Heart left ventricle (tissue), 16 donors: ENCODE data around the gene CKM. TPM values are rescaled to one million over a fixed set of nuclear protein-coding genes. Genes with fewer than 3 reads are reported as not detected.
"Not testable (repeated sequence)": the region's sequence is repeated elsewhere in the genome, so short reads cannot be mapped to it uniquely, and the experiment has no call there.

Experiments used
- ATAC-seq, 4 donors: fragments of 200-7000 bp; cut with Tn5 transposase; one replicate each; pipeline ENCODE4 v1.9.1; 2020 to 2022; ENCODE audit warnings: moderate library complexity in 4 of 4, mild to moderate bottlenecking in 3 of 4, moderate number of reproducible peaks in 1 of 4
- DNase-seq, 5 donors: peaks; one replicate each; pipeline ENCODE4 v3.0.0-alpha.2; 2020
- H3K27ac ChIP-seq, 12 donors: fragments of 200-600 bp; sonication (generic) in 4 of 12; one replicate each; pipeline versions ENCODE4 v1.5.0 to v1.8.0; 2016 to 2022; ENCODE audit warnings: mild to moderate bottlenecking in 2 of 12
- H3K27me3 ChIP-seq, 9 donors: fragments of 200-600 bp; sonication (generic) in 2 of 9; one replicate each; pipeline versions ENCODE4 v1.5.1 to v1.8.0; 2016 to 2022; ENCODE audit warnings: mild to moderate bottlenecking in 3 of 9
- H3K36me3 ChIP-seq, 9 donors: fragments of 200-600 bp; sonication (generic) in 2 of 9; one replicate each; pipeline versions ENCODE4 v1.5.0 to v1.8.0; 2018 to 2022; ENCODE audit warnings: mild to moderate bottlenecking in 2 of 9
- H3K4me1 ChIP-seq, 12 donors: fragments of 200-600 bp; sonication (generic) in 4 of 12; one replicate each; pipeline versions ENCODE4 v1.5.0 to v1.8.0; 2016 to 2022; ENCODE audit warnings: mild to moderate bottlenecking in 3 of 12
- H3K4me3 ChIP-seq, 12 donors: fragments of 200-600 bp; sonication (generic) in 4 of 12; one replicate each; pipeline versions ENCODE4 v1.5.0 to v1.8.0; 2017 to 2022; ENCODE audit warnings: mild to moderate bottlenecking in 9 of 12, moderate library complexity in 4 of 12
- H3K9me3 ChIP-seq, 12 donors: fragments of 200-600 bp; sonication (generic) in 4 of 12; one replicate each; pipeline versions ENCODE4 v1.5.0 to v1.8.0; 2016 to 2022; ENCODE audit warnings: mild to moderate bottlenecking in 1 of 12
- POLR2A ChIP-seq, 2 donors: fragments of 450-650 bp; IDR thresholded peaks; one replicate each; pipeline ENCODE4 v1.6.1; 2017; ENCODE audit warnings: antibody characterized with exemption in 2 of 2, mild to moderate bottlenecking in 2 of 2, moderate library complexity in 2 of 2
- WGBS, 4 donors: extraction: QIAGEN DNeasy Blood & Tissue Kit in 2 of 4; methylation state at CpG; one replicate each; pipeline versions ENCODE4 v1.1.5 to v1.1.7; 2013 to 2018; 5-methylcytosine and 5-hydroxymethylcytosine counted together
- intact Hi-C, 10 donors: fragments of 100-400 bp; cut with DNase I; formaldehyde crosslinking; loops; one replicate each; pipeline versions ENCODE4 v1.11.1 to v1.14.2; 2022
- polyA plus RNA-seq, 2 donors: library from polyadenylated mRNA; stranded (reverse); fragments of 200-250 nt; gene quantifications; one replicate each; pipeline ENCODE4 v1.2.3, GENCODE V29; 2013
- total RNA-seq, 9 donors: library from RNA; depleted of rRNA in 2 of 9; stranded (reverse); fragments of >200 nt in 2 of 9; fragmentation: NEBNext Ultra II Directional in 3 of 9; extraction: Animal tissue kit (Norgen Biotek cat#: 25700) in 3 of 9; gene quantifications; one replicate each; pipeline versions ENCODE4 v1.1.0 to v1.2.4, GENCODE V29; 2016 to 2023
- TF ChIP-seq, protein P1 (sequence below), 12 donors: fragments of 200-600 bp; sonication (generic) in 4 of 12; IDR thresholded peaks; one replicate each; pipeline versions ENCODE4 v1.5.0 to v1.8.0; 2018 to 2022; ENCODE audit warnings: antibody characterized with exemption in 12 of 12, mild to moderate bottlenecking in 5 of 12
- donor health status: ischemic (EF 13 %, LVEDD 7.1; RV severe dilation, severe dysfunction).
- donor health status: healthy with polysubstance abuse.
- donor health status: DM: no; HTN: yes; CAD: no.
- donor health status: DM: no; HTN: no; CAD: no.
- donor health status: ischemic (EF 25% LVEDD 6.9; RV normal size, moderate dysfunction).
- donor health status: ischemic (EF 25% LVEDD 5.7; RV mildly dilated, moderate dysfunction).
- donor health status: healthy.
- donor health status: DM: yes; HTN: yes; CAD: no.
- donor health status: ischemic (EF 35%, LVEDD 5.7; RV mildly dilated, moderate dysfunction).
- donor health status: nonischemic (EF 11% LVEDD 7.7; RV severe dilation, severe dysfunction).
- donor health status: DM: yes; HTN: yes; CAD: no.
- donor health status: PGD.
- donor health status: ischemic (EF 29% LVEDD 5.4; RV normal size, mild dysfunction).
- donor health status: nonischemic (EF 23%, LVEDD 6.1; RV moderate dilation, normal function).

CKM gene
- total and polyA plus RNA-seq, 11 donors, result 1,885 to 11,128 (median 3,786) TPM

GRCh38 chr19:45320997-45321775 is 1.5 kb downstream of the CKM start:
- Histone ChIP-seq H3K9me3 (no peaks in the 10 kb centered on the region), H3K36me3 (peaks cover 0 to 33% (median 10%) of the 10 kb centered on the region in 9 donors), H3K4me3 (peak overlapping the region; percentile 50 to 81 (median 59)), H3K27ac (peak overlapping the region in 10 of 12 donors; percentile 81 to 100 (median 96)), H3K4me1 (peaks cover 0 to 40% (median 7%) of the 10 kb centered on the region in 12 donors), H3K27me3 (peaks cover 0 to 27% (median 14%) of the 10 kb centered on the region in 9 donors)
- TF ChIP-seq, protein P1, sequence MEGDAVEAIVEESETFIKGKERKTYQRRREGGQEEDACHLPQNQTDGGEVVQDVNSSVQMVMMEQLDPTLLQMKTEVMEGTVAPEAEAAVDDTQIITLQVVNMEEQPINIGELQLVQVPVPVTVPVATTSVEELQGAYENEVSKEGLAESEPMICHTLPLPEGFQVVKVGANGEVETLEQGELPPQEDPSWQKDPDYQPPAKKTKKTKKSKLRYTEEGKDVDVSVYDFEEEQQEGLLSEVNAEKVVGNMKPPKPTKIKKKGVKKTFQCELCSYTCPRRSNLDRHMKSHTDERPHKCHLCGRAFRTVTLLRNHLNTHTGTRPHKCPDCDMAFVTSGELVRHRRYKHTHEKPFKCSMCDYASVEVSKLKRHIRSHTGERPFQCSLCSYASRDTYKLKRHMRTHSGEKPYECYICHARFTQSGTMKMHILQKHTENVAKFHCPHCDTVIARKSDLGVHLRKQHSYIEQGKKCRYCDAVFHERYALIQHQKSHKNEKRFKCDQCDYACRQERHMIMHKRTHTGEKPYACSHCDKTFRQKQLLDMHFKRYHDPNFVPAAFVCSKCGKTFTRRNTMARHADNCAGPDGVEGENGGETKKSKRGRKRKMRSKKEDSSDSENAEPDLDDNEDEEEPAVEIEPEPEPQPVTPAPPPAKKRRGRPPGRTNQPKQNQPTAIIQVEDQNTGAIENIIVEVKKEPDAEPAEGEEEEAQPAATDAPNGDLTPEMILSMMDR (IDR thresholded peaks at IDR 0.05), result no peak
- TF ChIP-seq POLR2A (IDR thresholded peaks at IDR 0.05), result no peak
- WGBS, 4 donors, result 47 to 62% (median 57%) methylated on average over 12 of the region's 12 CpGs
- DNase-seq, result no peak
- ATAC-seq, result no peak
- intact Hi-C loops, result loop anchor here in 1 of 10 donors (5.0 kb wide), 1 partner anchor 69 kb away; the partner anchor contains the start of gene MARK4

DNA sequence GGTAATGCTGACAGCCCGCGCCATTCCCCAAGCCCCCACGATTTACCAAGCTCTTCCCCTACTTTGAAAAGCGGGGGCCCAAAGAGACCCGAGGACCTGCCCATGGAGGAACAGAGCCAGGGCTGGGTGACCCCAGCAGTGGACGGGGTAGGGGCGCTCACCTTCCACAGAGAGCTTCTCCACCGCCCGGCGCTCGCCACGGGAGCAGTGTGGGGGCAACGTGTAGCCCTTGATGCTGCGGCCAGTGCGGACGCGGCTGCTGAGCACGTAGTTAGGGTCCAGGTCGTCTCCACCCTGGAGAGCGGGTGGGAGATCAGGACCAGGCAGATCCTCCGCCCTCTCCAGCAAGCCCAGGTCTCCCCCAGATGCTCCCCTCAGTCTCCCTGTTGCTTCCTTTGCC is 7.4 kb downstream of the CKM start:
- Histone ChIP-seq H3K9me3 (no peaks in the 10 kb centered on the region), H3K4me3 (no peak overlapping the region), H3K27me3 (peaks cover 0 to 6% (median 0%) of the 10 kb centered on the region in 9 donors), H3K36me3 (peaks cover 0 to 88% (median 27%) of the 10 kb centered on the region in 9 donors), H3K27ac (no peak overlapping the region), H3K4me1 (peaks cover 0 to 55% (median 2%) of the 10 kb centered on the region in 12 donors)
- TF ChIP-seq, protein P1 (IDR thresholded peaks at IDR 0.05), result no peak
- TF ChIP-seq POLR2A (IDR thresholded peaks at IDR 0.05), result no peak
- no peak for ATAC-seq
- 64 to 72% (median 68%) methylated on average over 9 to 21 of the region's 21 CpGs for WGBS, 4 donors
- intact Hi-C loops, result no loop called here
- no peak for DNase-seq

GRCh38 chr19:45314708-45315245 is 7.9 kb downstream of the CKM start:
- DNase-seq (no peak), ATAC-seq (no peak)
- H3K9me3 ChIP-seq, result no peaks in the 10 kb centered on the region
- TF ChIP-seq, protein P1 (IDR thresholded peaks at IDR 0.05), result no peak
- no peak for TF ChIP-seq POLR2A (IDR thresholded peaks at IDR 0.05)
- H3K4me1 ChIP-seq, result peaks cover 0 to 55% (median 2%) of the 10 kb centered on the region in 12 donors
- intact Hi-C loops, result no loop called here
- H3K36me3 ChIP-seq, result peaks cover 0 to 89% (median 27%) of the 10 kb centered on the region in 9 donors
- peaks cover 0 to 6% (median 0%) of the 10 kb centered on the region in 9 donors for H3K27me3 ChIP-seq
- no peak overlapping the region for H3K27ac ChIP-seq
- no peak overlapping the region for H3K4me3 ChIP-seq
- WGBS, 4 donors, result 69 to 79% (median 72%) methylated on average over 8 of the region's 8 CpGs

- ATAC-seq, H3K9me3 ChIP-seq, H3K27me3 ChIP-seq, intact Hi-C loops, H3K4me3 ChIP-seq, DNase-seq: not testable (repeated sequence)
- peaks cover 0 to 92% (median 26%) of the 10 kb centered on the region in 9 donors for H3K36me3 ChIP-seq
- WGBS, 4 donors, result 73 to 81% (median 76%) methylated on average over 14 of the region's 14 CpGs
- H3K27ac ChIP-seq, result peak overlapping the region in 4 of 12 donors; percentile 5 to 55 (median 33)
- peaks cover 0 to 42% (median 4%) of the 10 kb centered on the region in 12 donors for H3K4me1 ChIP-seq
Measured at GRCh38 chr19:45312285-45312684, 10.4 kb downstream of the CKM start.
